IPS DF 6.9 (cell line): ENCODE data around the gene PPIP5K2.

Source experiments
- DNase-seq: peaks from one replicate; pipeline ENCODE4 v3.0.0-alpha.2; 2013; ENCODE audit warnings: low read depth, low spot score
- H3K27ac ChIP-seq: one replicate; pipeline ENCODE4 v1.5.1; 2013; ENCODE audit warnings: low read length, control low read depth
- H3K27me3 ChIP-seq: 2 replicates; pipeline ENCODE4 v1.6.1; 2013; ENCODE audit warnings: mild to moderate bottlenecking, low read length; ENCODE audit not compliant: control insufficient read depth, insufficient read depth
- H3K36me3 ChIP-seq: 2 replicates; pipeline ENCODE4 v1.6.1; 2013; ENCODE audit warnings: low read length; ENCODE audit not compliant: control insufficient read depth, insufficient read depth
- H3K4me1 ChIP-seq: 2 replicates; pipeline ENCODE4 v1.6.1; 2013; ENCODE audit warnings: low read length; ENCODE audit not compliant: control insufficient read depth, insufficient read depth
- H3K4me3 ChIP-seq: 2 replicates; pipeline ENCODE4 v1.5.1; 2013; ENCODE audit warnings: mild to moderate bottlenecking, low read length
- H3K9me3 ChIP-seq: 2 replicates; pipeline ENCODE4 v1.6.1; 2013; ENCODE audit warnings: low read length, inconsistent platforms; ENCODE audit not compliant: control insufficient read depth, insufficient read depth
- WGBS: extraction: QIAGEN DNeasy Blood & Tissue Kit; methylation state at CpG from one replicate; pipeline ENCODE4 v1.1.7; 2013; ENCODE audit warnings: mixed read lengths, missing lambda C conversion rate; ENCODE audit not compliant: insufficient read length, insufficient coverage; 5-methylcytosine and 5-hydroxymethylcytosine counted together

The PPIP5K2 gene

GRCh38 chr5:103243665-103244064 lies 123.6 kb downstream of the PPIP5K2 start:
- no peak for DNase-seq
- no peaks in the 10 kb centered on the region for H3K36me3 ChIP-seq
- H3K4me1 ChIP-seq: 0 out of 2 replicates have a peak, but pooled peaks cover 1% of the 10 kb centered on the region
- no peaks in the 10 kb centered on the region for H3K9me3 ChIP-seq
- no peaks in the 10 kb centered on the region for H3K27me3 ChIP-seq
- H3K27ac ChIP-seq: no peak overlapping the region
- no peak overlapping the region for H3K4me3 ChIP-seq
- WGBS: no CpG with 5 or more reads among the region's 2 CpGs

GRCh38 chr5:103244398-103244797 lies 124.3 kb downstream of the PPIP5K2 start:
- H3K27ac ChIP-seq: no peak overlapping the region
- no peaks in the 10 kb centered on the region for H3K9me3 ChIP-seq
- H3K27me3 ChIP-seq: no peaks in the 10 kb centered on the region
- H3K4me1 ChIP-seq: 0 out of 2 replicates have a peak, but pooled peaks cover 1% of the 10 kb centered on the region
- no peaks in the 10 kb centered on the region for H3K36me3 ChIP-seq
- no peak for DNase-seq
- H3K4me3 ChIP-seq: no peak overlapping the region

GRCh38 chr5:103245761-103246160 lies 125.7 kb downstream of the PPIP5K2 start:
- Histone ChIP-seq H3K27ac (no peak overlapping the region), H3K4me3 (no peak overlapping the region), H3K9me3 (no peaks in the 10 kb centered on the region), H3K4me1 (0 out of 2 replicates have a peak, but pooled peaks cover 1% of the 10 kb centered on the region), H3K36me3 (no peaks in the 10 kb centered on the region), H3K27me3 (no peaks in the 10 kb centered on the region)
- DNase-seq: no peak
- WGBS: no CpG with 5 or more reads among the region's 4 CpGs

GRCh38 chr5:103247118-103247517 lies 127.0 kb downstream of the PPIP5K2 start:
- H3K4me1 ChIP-seq: 0 out of 2 replicates have a peak, but pooled peaks cover 1% of the 10 kb centered on the region
- whole genome bisulfite sequencing: no CpG with 5 or more reads among the region's 1 CpG
- no peaks in the 10 kb centered on the region for H3K9me3 ChIP-seq
- no peak overlapping the region for H3K27ac ChIP-seq
- no peak for DNase-seq
- H3K4me3 ChIP-seq: no peak overlapping the region
- no peaks in the 10 kb centered on the region for H3K36me3 ChIP-seq
- H3K27me3 ChIP-seq: no peaks in the 10 kb centered on the region

GRCh38 chr5:103249068-103249467 lies 129.0 kb downstream of the PPIP5K2 start:
- no peak for DNase-seq
- Histone ChIP-seq H3K9me3 (no peaks in the 10 kb centered on the region), H3K27me3 (no peaks in the 10 kb centered on the region), H3K36me3 (no peaks in the 10 kb centered on the region), H3K4me3 (no peak overlapping the region), H3K4me1 (no peaks in the 10 kb centered on the region), H3K27ac (no peak overlapping the region)
- no CpG with 5 or more reads among the region's 2 CpGs for WGBS

GRCh38 chr5:103254921-103255320 lies 134.8 kb downstream of the PPIP5K2 start:
- Histone ChIP-seq H3K36me3 (no peaks in the 10 kb centered on the region), H3K4me3 (no peak overlapping the region), H3K4me1 (no peaks in the 10 kb centered on the region), H3K27ac (no peak overlapping the region), H3K9me3 (no peaks in the 10 kb centered on the region), H3K27me3 (no peaks in the 10 kb centered on the region)
- WGBS: no CpG with 5 or more reads among the region's 1 CpG
- no peak for DNase-seq

GRCh38 chr5:103255691-103256090 lies 135.6 kb downstream of the PPIP5K2 start:
- Histone ChIP-seq H3K9me3 (no peaks in the 10 kb centered on the region), H3K4me3 (no peak overlapping the region), H3K4me1 (no peaks in the 10 kb centered on the region), H3K27ac (no peak overlapping the region), H3K27me3 (no peaks in the 10 kb centered on the region), H3K36me3 (no peaks in the 10 kb centered on the region)
- DNase-seq: no peak
- WGBS: no CpG with 5 or more reads among the region's 7 CpGs

- no CpG with 5 or more reads among the region's 4 CpGs for WGBS
These were observed 136.1 kb downstream of the PPIP5K2 start for GRCh38 chr5:103256178-103256577.

GRCh38 chr5:103258368-103258956 lies 138.4 kb downstream of the PPIP5K2 start, which contains the start of gene MACIR:
MACIR (plus strand) TSS chr5:103258763; CDS start chr5:103275920, 17,157 bp downstream.
- no CpG with 5 or more reads among the region's 45 CpGs for WGBS
- Histone ChIP-seq H3K27me3 (no peaks in the 10 kb centered on the region), H3K9me3 (no peaks in the 10 kb centered on the region), H3K4me3 (peak within 1 kb of the TSS; percentile 61), H3K4me1 (no peaks in the 10 kb centered on the region), H3K36me3 (no peaks in the 10 kb centered on the region), H3K27ac (no peak within 1 kb of the TSS)
- peak; percentile 90 for DNase-seq

More at GRCh38 chr5:103256178-103256577, 136.1 kb downstream of the PPIP5K2 start:
- no peaks in the 10 kb centered on the region for H3K9me3 ChIP-seq
- H3K4me1 ChIP-seq: no peaks in the 10 kb centered on the region
- no peak overlapping the region for H3K27ac ChIP-seq
- H3K36me3 ChIP-seq: no peaks in the 10 kb centered on the region
- H3K27me3 ChIP-seq: no peaks in the 10 kb centered on the region
- DNase-seq: no peak
- no peak overlapping the region for H3K4me3 ChIP-seq

- WGBS: no CpG with 5 or more reads among the region's 91 CpGs
- Histone ChIP-seq H3K36me3 (no peaks in the 10 kb centered on the region), H3K9me3 (no peaks in the 10 kb centered on the region), H3K27ac (no peak overlapping the region), H3K4me1 (no peaks in the 10 kb centered on the region), H3K27me3 (no peaks in the 10 kb centered on the region), H3K4me3 (peak overlapping the region; percentile 61)
- DNase-seq: no peak
These were observed 139.0 kb downstream of the PPIP5K2 start for GRCh38 chr5:103258957-103259704.
